Neutrophil (primary cell): ENCODE measurements around the gene ADA.

Experiments
- H3K27ac ChIP-seq: fragments of 200-600 bp; sonication (generic); 2 replicates; pipeline ENCODE4 v1.5.1; 2016; ENCODE audit warnings: mild to moderate bottlenecking, moderate library complexity
- H3K27me3 ChIP-seq: fragments of 200-600 bp; sonication (generic); 2 replicates; pipeline ENCODE4 v1.6.0; 2016; ENCODE audit warnings: mild to moderate bottlenecking
- H3K36me3 ChIP-seq: fragments of 200-600 bp; sonication (generic); 2 replicates; pipeline ENCODE4 v1.5.1; 2017
- H3K4me1 ChIP-seq, 2 experiments: fragments of 200-600 bp in 1 of 2; sonication (generic) in 1 of 2; 1 replicate in 1 of 2; 2 replicates in 1 of 2; pipeline versions ENCODE4 v1.5.1 to v1.6.1; 2013 to 2016; ENCODE audit warnings: low read depth in 1 of 2, low read length in 1 of 2, mild to moderate bottlenecking in 1 of 2, moderate library complexity in 1 of 2; ENCODE audit not compliant: control insufficient read depth in 1 of 2, insufficient read depth in 1 of 2
- H3K4me3 ChIP-seq, 2 experiments: fragments of 200-600 bp in 1 of 2; sonication (generic) in 1 of 2; 1 replicate in 1 of 2; 2 replicates in 1 of 2; pipeline ENCODE4 v1.5.1; 2013 to 2016; ENCODE audit warnings: low read depth in 1 of 2, low read length in 1 of 2, mild to moderate bottlenecking in 1 of 2, moderate library complexity in 1 of 2
- H3K9me3 ChIP-seq: fragments of 200-600 bp; sonication (generic); 2 replicates; pipeline ENCODE4 v1.5.1; 2016
- TF ChIP-seq, protein P1 (sequence below): fragments of 200-600 bp; sonication (generic); IDR thresholded peaks from 2 replicates; pipeline ENCODE4 v1.5.1; 2016; ENCODE audit warnings: antibody characterized with exemption

The ADA gene

DNA sequence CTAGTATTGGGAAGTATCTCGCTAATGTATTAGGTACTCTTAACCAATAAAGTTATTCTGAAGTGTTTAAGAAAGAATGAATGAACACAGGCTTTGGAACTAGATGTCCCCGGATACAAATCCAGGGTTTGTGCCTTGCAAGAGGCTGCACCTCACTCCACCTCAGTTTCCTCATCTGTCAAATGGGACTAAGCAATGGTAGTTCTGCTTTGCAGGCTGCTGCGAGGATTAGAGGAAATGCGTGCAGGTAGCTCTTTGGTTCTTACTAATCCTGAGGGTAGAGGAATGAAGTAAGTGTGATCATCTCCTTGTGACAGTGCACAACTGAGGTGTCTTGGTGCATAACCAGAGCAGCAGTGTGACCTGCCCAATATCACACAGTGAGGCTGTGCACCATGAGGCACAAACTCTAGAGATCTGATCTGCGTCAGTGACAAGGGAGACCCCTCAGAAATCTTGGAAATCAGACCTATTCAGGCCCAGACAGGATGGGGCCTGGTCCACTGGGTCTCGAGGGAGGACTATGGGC is 26.7 kb downstream of the ADA start:
- Histone ChIP-seq H3K36me3 (no peaks in the 10 kb centered on the region), H3K4me1 (no peaks in the 10 kb centered on the region), H3K27ac (no peak overlapping the region), H3K9me3 (no peaks in the 10 kb centered on the region), H3K4me3 (no peak overlapping the region), H3K27me3 (no peaks in the 10 kb centered on the region)
- TF ChIP-seq, protein P1, sequence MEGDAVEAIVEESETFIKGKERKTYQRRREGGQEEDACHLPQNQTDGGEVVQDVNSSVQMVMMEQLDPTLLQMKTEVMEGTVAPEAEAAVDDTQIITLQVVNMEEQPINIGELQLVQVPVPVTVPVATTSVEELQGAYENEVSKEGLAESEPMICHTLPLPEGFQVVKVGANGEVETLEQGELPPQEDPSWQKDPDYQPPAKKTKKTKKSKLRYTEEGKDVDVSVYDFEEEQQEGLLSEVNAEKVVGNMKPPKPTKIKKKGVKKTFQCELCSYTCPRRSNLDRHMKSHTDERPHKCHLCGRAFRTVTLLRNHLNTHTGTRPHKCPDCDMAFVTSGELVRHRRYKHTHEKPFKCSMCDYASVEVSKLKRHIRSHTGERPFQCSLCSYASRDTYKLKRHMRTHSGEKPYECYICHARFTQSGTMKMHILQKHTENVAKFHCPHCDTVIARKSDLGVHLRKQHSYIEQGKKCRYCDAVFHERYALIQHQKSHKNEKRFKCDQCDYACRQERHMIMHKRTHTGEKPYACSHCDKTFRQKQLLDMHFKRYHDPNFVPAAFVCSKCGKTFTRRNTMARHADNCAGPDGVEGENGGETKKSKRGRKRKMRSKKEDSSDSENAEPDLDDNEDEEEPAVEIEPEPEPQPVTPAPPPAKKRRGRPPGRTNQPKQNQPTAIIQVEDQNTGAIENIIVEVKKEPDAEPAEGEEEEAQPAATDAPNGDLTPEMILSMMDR = no peak

DNA sequence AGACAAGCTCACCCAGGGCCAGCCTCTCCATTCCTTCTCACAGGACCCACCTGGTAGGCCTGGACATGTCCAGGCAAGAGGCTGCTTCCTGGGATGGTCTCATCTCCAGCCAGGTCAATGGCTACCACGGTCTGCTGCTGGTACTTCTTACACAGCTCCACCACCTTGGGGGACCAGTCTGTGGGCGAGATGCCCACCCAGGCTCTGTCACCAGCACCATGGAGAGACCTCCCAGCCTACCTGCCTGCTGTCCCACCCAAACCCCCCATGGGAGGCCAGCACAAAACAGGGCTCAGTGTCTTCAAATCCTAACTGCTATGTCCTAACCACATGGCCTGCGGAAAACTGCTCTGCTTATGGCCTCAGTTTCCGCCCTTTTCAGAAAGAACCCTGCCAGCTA is 27.3 kb downstream of the ADA start:
- TF ChIP-seq, protein P1 = no peak
- Histone ChIP-seq H3K9me3 (no peaks in the 10 kb centered on the region), H3K36me3 (no peaks in the 10 kb centered on the region)

DNA sequence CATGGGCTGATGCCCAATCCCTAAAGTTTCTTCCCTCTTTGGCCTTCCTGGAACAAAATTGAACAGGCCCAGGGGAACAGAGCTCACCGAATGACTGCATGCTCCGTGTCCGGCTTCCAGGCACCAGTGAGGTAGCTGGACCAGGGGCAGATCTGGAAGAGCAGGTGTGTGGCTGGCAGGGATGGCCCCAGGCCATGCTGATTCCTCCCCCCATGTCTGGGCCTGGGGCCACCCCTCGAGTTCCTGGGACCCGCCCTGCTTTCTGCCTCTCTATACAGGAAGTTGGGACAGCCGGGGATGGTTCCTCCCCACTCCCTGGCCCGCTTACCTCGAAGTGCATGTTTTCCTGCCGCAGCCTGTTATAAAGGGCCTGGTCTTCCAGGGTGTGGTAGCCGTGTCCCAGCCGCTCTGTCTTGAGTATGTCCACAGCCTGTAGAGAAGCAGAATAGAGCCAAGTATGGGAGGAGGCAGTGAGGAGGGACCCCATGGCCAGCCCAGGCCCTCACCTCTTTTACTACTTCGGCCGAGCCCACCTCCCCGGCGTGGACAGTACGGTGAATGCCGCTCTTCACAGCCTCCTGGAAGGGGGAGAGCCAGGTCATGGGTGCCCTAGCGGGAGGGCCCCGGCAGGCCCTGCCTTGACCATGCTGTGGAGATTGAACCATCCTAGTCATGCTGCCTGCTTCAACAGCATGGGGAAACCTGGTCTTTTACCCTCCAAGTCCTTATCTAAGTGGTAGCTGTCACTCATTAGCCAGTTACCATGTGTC is 28.8 kb downstream of the ADA start:
- TF ChIP-seq, protein P1 = no peak
- Histone ChIP-seq H3K36me3 (no peaks in the 10 kb centered on the region), H3K4me1 (no peaks in the 10 kb centered on the region), H3K9me3 (no peaks in the 10 kb centered on the region), H3K27me3 (no peaks in the 10 kb centered on the region), H3K27ac (no peak overlapping the region), H3K4me3 (no peak overlapping the region)

More for the DNA sequence above, 27.3 kb downstream of the ADA start:
- Histone ChIP-seq H3K4me3 (no peak overlapping the region), H3K27me3 (no peaks in the 10 kb centered on the region), H3K27ac (no peak overlapping the region), H3K4me1 (no peaks in the 10 kb centered on the region)

DNA sequence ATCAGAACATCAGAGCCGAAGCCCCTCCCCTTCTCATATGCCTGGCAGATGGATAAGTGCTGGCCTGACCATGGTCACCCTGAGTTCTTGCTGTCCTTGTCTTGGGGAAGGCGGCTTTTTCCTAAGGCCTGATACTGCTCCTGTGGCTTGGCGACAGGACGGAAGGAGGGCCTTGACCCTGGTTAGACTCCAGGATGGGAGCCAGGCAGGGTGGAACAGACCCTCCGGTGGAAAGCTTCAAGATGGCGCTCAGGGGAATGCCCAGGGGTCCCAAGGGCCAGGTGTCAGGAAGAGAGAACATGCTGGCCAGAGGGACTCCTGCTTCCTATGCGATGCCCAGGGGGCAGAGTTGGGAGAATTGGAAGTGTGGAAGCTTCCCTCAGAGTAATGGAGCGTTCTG is 29.6 kb downstream of the ADA start:
- Histone ChIP-seq H3K27me3 (no peaks in the 10 kb centered on the region), H3K27ac (no peak overlapping the region), H3K4me3 (no peak overlapping the region), H3K36me3 (no peaks in the 10 kb centered on the region), H3K9me3 (no peaks in the 10 kb centered on the region), H3K4me1 (no peaks in the 10 kb centered on the region)
- TF ChIP-seq, protein P1 = no peak

DNA sequence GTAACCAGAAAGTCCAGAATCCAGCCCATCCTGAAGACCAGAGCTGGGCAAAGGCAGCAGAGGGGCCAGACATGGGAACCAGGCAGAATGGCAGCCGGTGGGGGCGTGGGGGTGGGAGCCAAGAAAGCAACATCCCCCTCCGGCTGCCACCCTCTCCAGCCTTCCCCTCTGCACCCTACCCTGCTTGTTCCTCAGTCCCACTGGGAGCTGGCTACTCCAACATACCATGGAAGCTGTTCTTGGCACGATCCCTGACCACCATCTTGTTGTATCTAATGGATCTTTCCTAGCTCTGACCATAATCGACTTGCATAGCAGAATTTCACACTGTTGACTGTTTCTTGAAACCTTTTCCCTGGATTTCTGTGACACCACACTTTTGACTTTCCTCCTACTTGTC is 30.2 kb downstream of the ADA start:
- no peak overlapping the region for H3K4me3 ChIP-seq
- TF ChIP-seq, protein P1 = no peak
- no peaks in the 10 kb centered on the region for H3K9me3 ChIP-seq
- no peaks in the 10 kb centered on the region for H3K4me1 ChIP-seq
- H3K36me3 ChIP-seq = no peaks in the 10 kb centered on the region
- H3K27ac ChIP-seq = no peak overlapping the region
- H3K27me3 ChIP-seq = no peaks in the 10 kb centered on the region
